GM21717 (cell line): Measurements from ENCODE around the gene PAPSS1.

ENCODE experiments used
- ATAC-seq: cut with Tn5 transposase; IDR thresholded peaks from one replicate; pipeline ENCODE4 v1.9.1; 2021; ENCODE audit warnings: mild to moderate bottlenecking, moderate library complexity; ENCODE audit not compliant: unreplicated experiment

The PAPSS1 gene

GRCh38 chr4:107570952-107571351 is 149.1 kb downstream of the PAPSS1 start:
- no peak for ATAC-seq

GRCh38 chr4:107564326-107564725 is 155.7 kb downstream of the PAPSS1 start:
- ATAC-seq, result no peak
